ENCODE results near the gene MB.

DNA sequence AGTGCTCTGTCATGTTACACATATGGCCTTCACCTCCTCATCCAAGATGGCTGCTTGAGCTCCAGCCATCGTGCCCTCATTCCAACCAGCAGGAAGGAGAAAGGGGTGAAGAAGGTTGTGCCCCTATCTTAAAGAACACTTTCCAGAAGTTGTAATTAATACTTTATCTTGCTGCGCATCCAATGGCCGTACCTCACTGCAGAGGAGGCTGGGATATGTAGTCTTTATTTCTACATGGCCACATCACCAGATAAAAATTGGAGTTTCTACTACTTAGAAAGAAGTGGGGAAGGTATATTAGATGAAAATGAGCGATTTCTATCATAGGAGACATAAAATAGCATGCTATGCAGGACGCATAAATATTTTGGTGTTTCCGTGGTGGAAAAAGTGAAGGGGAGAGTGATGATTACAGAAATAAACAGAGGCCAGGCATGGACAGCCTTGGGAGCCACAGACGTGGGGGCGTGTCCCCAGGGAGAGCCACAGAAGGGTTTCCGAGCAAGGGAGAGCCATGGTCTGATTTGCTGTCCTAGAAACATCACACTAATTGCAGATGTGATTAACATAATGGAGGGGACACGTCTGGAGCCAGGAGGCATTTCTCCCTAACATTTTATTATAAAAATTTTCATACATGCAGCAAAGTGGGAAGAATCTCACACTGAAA, 8.8 kb upstream of the MB start:
- TF ChIP-seq, protein P1, sequence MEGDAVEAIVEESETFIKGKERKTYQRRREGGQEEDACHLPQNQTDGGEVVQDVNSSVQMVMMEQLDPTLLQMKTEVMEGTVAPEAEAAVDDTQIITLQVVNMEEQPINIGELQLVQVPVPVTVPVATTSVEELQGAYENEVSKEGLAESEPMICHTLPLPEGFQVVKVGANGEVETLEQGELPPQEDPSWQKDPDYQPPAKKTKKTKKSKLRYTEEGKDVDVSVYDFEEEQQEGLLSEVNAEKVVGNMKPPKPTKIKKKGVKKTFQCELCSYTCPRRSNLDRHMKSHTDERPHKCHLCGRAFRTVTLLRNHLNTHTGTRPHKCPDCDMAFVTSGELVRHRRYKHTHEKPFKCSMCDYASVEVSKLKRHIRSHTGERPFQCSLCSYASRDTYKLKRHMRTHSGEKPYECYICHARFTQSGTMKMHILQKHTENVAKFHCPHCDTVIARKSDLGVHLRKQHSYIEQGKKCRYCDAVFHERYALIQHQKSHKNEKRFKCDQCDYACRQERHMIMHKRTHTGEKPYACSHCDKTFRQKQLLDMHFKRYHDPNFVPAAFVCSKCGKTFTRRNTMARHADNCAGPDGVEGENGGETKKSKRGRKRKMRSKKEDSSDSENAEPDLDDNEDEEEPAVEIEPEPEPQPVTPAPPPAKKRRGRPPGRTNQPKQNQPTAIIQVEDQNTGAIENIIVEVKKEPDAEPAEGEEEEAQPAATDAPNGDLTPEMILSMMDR (IDR thresholded peaks at IDR 0.05) = no peak
- no peak for TF ChIP-seq EZH2 (IDR thresholded peaks at IDR 0.05)
